Esophagus squamous epithelium (tissue), 4 donors: ENCODE results near the gene JPH3.

Experiments
- POLR2A ChIP-seq, 4 donors: fragments of 450-650 bp; IDR thresholded peaks; one replicate each; pipeline ENCODE4 v1.6.1; 2017; ENCODE audit warnings: antibody characterized with exemption in 4 of 4, mild to moderate bottlenecking in 4 of 4, moderate library complexity in 3 of 4
- TF ChIP-seq, protein P1 (sequence below), 6 experiments: fragments of 450-650 bp in 4 of 6; fragments of 200-600 bp in 2 of 6; sonication (generic) in 2 of 6; IDR thresholded peaks; one replicate each; pipeline ENCODE4 v1.5.1; 2016 to 2019; ENCODE audit warnings: antibody characterized with exemption in 6 of 6, mild to moderate bottlenecking in 4 of 6, moderate library complexity in 4 of 6

DNA sequence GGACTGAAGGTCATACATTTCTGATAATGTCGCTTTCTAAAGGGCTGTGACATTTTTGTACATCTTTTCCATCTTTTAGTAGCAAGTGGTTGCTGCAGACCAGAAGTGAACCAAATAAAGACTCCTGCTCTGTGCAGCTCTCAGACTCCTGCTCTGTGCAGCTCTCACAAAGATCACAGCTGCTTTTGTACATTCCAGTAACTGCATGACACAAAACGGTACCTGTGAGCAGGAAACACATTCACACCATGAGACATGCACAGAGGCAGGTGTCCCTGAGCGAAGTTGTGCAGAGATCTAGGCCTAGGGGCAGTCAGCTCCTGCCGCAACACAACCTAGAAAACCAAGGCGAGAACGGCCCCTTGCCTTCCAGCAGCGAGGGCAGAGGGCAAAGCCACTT, 95.9 kb downstream of the JPH3 start:
- TF ChIP-seq POLR2A (IDR thresholded peaks at IDR 0.05), result no peak
- TF ChIP-seq, protein P1, sequence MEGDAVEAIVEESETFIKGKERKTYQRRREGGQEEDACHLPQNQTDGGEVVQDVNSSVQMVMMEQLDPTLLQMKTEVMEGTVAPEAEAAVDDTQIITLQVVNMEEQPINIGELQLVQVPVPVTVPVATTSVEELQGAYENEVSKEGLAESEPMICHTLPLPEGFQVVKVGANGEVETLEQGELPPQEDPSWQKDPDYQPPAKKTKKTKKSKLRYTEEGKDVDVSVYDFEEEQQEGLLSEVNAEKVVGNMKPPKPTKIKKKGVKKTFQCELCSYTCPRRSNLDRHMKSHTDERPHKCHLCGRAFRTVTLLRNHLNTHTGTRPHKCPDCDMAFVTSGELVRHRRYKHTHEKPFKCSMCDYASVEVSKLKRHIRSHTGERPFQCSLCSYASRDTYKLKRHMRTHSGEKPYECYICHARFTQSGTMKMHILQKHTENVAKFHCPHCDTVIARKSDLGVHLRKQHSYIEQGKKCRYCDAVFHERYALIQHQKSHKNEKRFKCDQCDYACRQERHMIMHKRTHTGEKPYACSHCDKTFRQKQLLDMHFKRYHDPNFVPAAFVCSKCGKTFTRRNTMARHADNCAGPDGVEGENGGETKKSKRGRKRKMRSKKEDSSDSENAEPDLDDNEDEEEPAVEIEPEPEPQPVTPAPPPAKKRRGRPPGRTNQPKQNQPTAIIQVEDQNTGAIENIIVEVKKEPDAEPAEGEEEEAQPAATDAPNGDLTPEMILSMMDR (IDR thresholded peaks at IDR 0.05), result no peak
